MM.1S (cell line): ENCODE data around the gene EED.

Experiments
- DNase-seq: peaks from one replicate; pipeline ENCODE4 v3.0.0-alpha.2; 2015
- H2AFZ ChIP-seq: fragments of 300-600 bp; sonication (generic); 2 replicates; pipeline ENCODE4 v1.6.0; 2016; ENCODE audit warnings: antibody characterized with exemption, low read length
- H3F3A ChIP-seq: fragments of 300-600 bp; sonication (generic); 2 replicates; pipeline ENCODE4 v1.6.1; 2016; ENCODE audit warnings: mild to moderate bottlenecking, antibody characterized with exemption, low read length, moderate library complexity, mixed read lengths; ENCODE audit not compliant: insufficient read depth
- H3K27ac ChIP-seq: fragments of 300-600 bp; sonication (generic); 2 replicates; pipeline ENCODE4 v1.5.1; 2016; ENCODE audit warnings: mild to moderate bottlenecking, low read length
- H3K27me3 ChIP-seq: fragments of 300-600 bp; sonication (generic); replicated peaks from 2 replicates; pipeline ENCODE4 v1.6.0; 2016; ENCODE audit warnings: low read length; ENCODE audit not compliant: insufficient read depth
- H3K36me3 ChIP-seq: fragments of 300-600 bp; sonication (generic); replicated peaks from 2 replicates; pipeline ENCODE4 v1.6.1; 2016; ENCODE audit warnings: mild to moderate bottlenecking, low read length, mixed read lengths; ENCODE audit not compliant: insufficient read depth
- H3K4me1 ChIP-seq: fragments of 300-600 bp; sonication (generic); 2 replicates; pipeline ENCODE4 v1.6.1; 2016; ENCODE audit warnings: low read length, mixed read lengths
- H3K4me2 ChIP-seq: fragments of 300-600 bp; sonication (generic); 2 replicates; pipeline ENCODE4 v1.6.0; 2016; ENCODE audit warnings: low read depth, low read length
- H3K4me3 ChIP-seq: fragments of 300-600 bp; sonication (generic); 2 replicates; pipeline ENCODE4 v1.5.1; 2016; ENCODE audit warnings: low read length, mixed read lengths
- H3K79me2 ChIP-seq: fragments of 300-600 bp; sonication (generic); 2 replicates; pipeline ENCODE4 v1.6.1; 2016; ENCODE audit warnings: mixed run types, low read length, mixed read lengths
- H3K9ac ChIP-seq: fragments of 300-600 bp; sonication (generic); 2 replicates; pipeline ENCODE4 v1.6.1; 2016; ENCODE audit warnings: low read length, mixed read lengths
- H3K9me2 ChIP-seq: fragments of 300-600 bp; sonication (generic); replicated peaks from 2 replicates; pipeline ENCODE4 v1.6.1; 2016; ENCODE audit warnings: mild to moderate bottlenecking, low read length, mixed read lengths; ENCODE audit not compliant: insufficient read depth
- H3K9me3 ChIP-seq: fragments of 300-600 bp; sonication (generic); replicated peaks from 2 replicates; pipeline ENCODE4 v1.6.1; 2016; ENCODE audit warnings: mild to moderate bottlenecking, low read length, mixed read lengths; ENCODE audit not compliant: insufficient read depth
- H4K20me1 ChIP-seq: fragments of 300-600 bp; sonication (generic); 2 replicates; pipeline ENCODE4 v1.6.1; 2016; ENCODE audit warnings: mild to moderate bottlenecking, low read length, moderate library complexity, mixed read lengths; ENCODE audit not compliant: insufficient read depth
- CTCF ChIP-seq: fragments of 300-600 bp; sonication (generic); IDR thresholded peaks from 2 replicates; pipeline ENCODE4 v1.5.1; 2016; ENCODE audit warnings: antibody characterized with exemption, low read length, mixed read lengths
- EZH2 ChIP-seq: fragments of 300-600 bp; sonication (generic); optimal IDR thresholded peaks from 2 replicates; pipeline ENCODE3; 2017; ENCODE audit warnings: low read depth, mild to moderate bottlenecking, antibody characterized with exemption, low read length, mixed read lengths
- EZH2phosphoT487 ChIP-seq: fragments of 300-600 bp; sonication (generic); IDR thresholded peaks from 2 replicates; pipeline ENCODE4 v1.6.1; 2018; ENCODE audit warnings: antibody characterized with exemption, low read length

Gene EED

DNA sequence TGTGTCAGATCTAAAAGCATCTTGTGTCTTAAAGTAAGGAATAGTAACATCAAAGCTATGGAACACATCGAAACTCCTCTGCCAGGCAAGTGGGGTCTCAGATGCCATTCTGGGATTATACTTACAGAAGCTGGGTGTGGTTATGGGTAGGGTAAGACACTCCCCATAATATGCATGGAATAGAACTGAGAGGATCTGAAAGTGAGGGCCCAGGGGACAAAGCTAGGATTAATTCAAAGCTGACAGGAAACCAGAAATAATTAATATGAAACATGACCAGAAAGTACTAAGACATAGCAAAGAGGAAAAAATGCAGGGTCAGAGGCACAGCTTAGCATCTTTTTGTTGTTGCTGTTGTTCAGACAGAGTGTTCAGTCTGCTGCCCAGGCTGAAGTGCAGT, 40.2 kb upstream of the EED start:
- peaks cover 15% of the 10 kb centered on the region for H3K4me1 ChIP-seq
- H3F3A ChIP-seq, result peaks cover 6% of the 10 kb centered on the region; the same call in 1 of the 2 replicates
- H3K4me3 ChIP-seq, result no peak overlapping the region
- no peak for DNase-seq
- no peak overlapping the region for H3K9ac ChIP-seq
- TF ChIP-seq CTCF (no peak), EZH2phosphoT487 (no peak), EZH2 (no peak)
- no peaks in the 10 kb centered on the region for H4K20me1 ChIP-seq
- H2AFZ ChIP-seq, result no peak overlapping the region
- H3K27ac ChIP-seq, result no peak overlapping the region
- no peaks in the 10 kb centered on the region for H3K79me2 ChIP-seq
- no peaks in the 10 kb centered on the region for H3K36me3 ChIP-seq
- H3K9me2 ChIP-seq, result no peaks in the 10 kb centered on the region
- H3K9me3 ChIP-seq, result no peaks in the 10 kb centered on the region
- H3K4me2 ChIP-seq, result no peak overlapping the region
- no peaks in the 10 kb centered on the region for H3K27me3 ChIP-seq

- TF ChIP-seq CTCF (no peak), EZH2 (no peak), EZH2phosphoT487 (no peak)
- H4K20me1 ChIP-seq, result no peaks in the 10 kb centered on the region
- no peaks in the 10 kb centered on the region for H3K27me3 ChIP-seq
- H3K9me3 ChIP-seq, result no peaks in the 10 kb centered on the region
- no peaks in the 10 kb centered on the region for H3K79me2 ChIP-seq
- H3F3A ChIP-seq, result peaks cover 6% of the 10 kb centered on the region; the same call in 1 of the 2 replicates
- H3K9me2 ChIP-seq, result no peaks in the 10 kb centered on the region
- H2AFZ ChIP-seq, result no peak overlapping the region
- no peak overlapping the region for H3K4me2 ChIP-seq
- H3K4me1 ChIP-seq, result peaks cover 15% of the 10 kb centered on the region
- H3K36me3 ChIP-seq, result no peaks in the 10 kb centered on the region
- H3K27ac ChIP-seq, result no peak overlapping the region
- H3K9ac ChIP-seq, result no peak overlapping the region
- DNase-seq, result no peak
- H3K4me3 ChIP-seq, result no peak overlapping the region
Observed at GRCh38 chr11:86205421-86206336, 38.9 kb upstream of the EED start.

DNA sequence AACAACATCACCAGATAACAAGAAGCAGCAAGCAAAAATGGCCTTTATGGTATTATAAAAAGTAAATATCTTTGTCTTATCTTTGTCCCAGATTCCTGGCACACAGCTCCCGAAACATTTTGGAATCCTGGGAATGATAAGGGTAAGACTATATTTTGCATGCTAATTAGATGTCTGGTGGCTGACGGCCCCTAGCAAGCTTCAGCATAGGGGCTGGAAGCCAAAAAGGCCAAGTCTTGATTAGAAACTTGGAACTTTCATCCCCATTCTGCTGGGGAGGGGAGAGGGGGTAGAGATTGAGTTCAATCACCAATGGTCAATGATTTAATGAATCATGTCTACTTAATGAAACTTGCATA, 38.2 kb upstream of the EED start:
- no peaks in the 10 kb centered on the region for H3K9me2 ChIP-seq
- no peaks in the 10 kb centered on the region for H4K20me1 ChIP-seq
- H3K27ac ChIP-seq, result no peak overlapping the region
- H3K9ac ChIP-seq, result no peak overlapping the region
- H3K36me3 ChIP-seq, result no peaks in the 10 kb centered on the region
- H3K4me3 ChIP-seq, result no peak overlapping the region
- TF ChIP-seq EZH2phosphoT487 (no peak), CTCF (no peak)
- no peaks in the 10 kb centered on the region for H3K27me3 ChIP-seq
- no peak overlapping the region for H2AFZ ChIP-seq
- H3K79me2 ChIP-seq, result no peaks in the 10 kb centered on the region
- DNase-seq, result no peak
- H3K4me2 ChIP-seq, result no peak overlapping the region
- peaks cover 6% of the 10 kb centered on the region; the same call in 1 of the 2 replicates for H3F3A ChIP-seq
- H3K4me1 ChIP-seq, result peaks cover 13% of the 10 kb centered on the region
- H3K9me3 ChIP-seq, result no peaks in the 10 kb centered on the region
